Left ventricle myocardium inferior (tissue), 1 donor: Measurements from ENCODE around the gene CHST13. TPM values are rescaled to one million over a fixed set of nuclear protein-coding genes. Genes with fewer than 3 reads are reported as not detected.

Experiments
- DNase-seq: peaks from one replicate; pipeline ENCODE4 v3.0.0-alpha.2; 2020
- H3K27ac ChIP-seq: fragments of 200-600 bp; replicated peaks from 2 replicates; pipeline ENCODE4 v1.8.0; 2021
- H3K27me3 ChIP-seq: fragments of 200-600 bp; 2 replicates; pipeline ENCODE4 v1.8.0; 2021; ENCODE audit warnings: low read depth
- H3K36me3 ChIP-seq: fragments of 200-600 bp; 2 replicates; pipeline ENCODE4 v1.8.0; 2021
- H3K4me1 ChIP-seq: fragments of 200-600 bp; 2 replicates; pipeline ENCODE4 v1.8.0; 2021
- H3K4me3 ChIP-seq: fragments of 200-600 bp; 2 replicates; pipeline ENCODE4 v1.8.0; 2021; ENCODE audit warnings: mild to moderate bottlenecking, moderate library complexity
- H3K9me3 ChIP-seq: fragments of 200-600 bp; replicated peaks from 2 replicates; pipeline ENCODE4 v1.8.0; 2021
- intact Hi-C: fragments of 100-400 bp; cut with micrococcal nuclease; formaldehyde crosslinking; loops from one replicate; pipeline ENCODE4 v1.11.0; 2022
- total RNA-seq: library from RNA; stranded (reverse); fragmentation: NEBNext Ultra II Directional; extraction: Animal tissue kit (Norgen Biotek cat#: 25700); gene quantifications from one replicate; pipeline ENCODE4 v1.2.1, GENCODE V29; 2021
- TF ChIP-seq, protein P1 (sequence below): fragments of 200-600 bp; IDR thresholded peaks from 2 replicates; pipeline ENCODE4 v1.8.0; 2021; ENCODE audit warnings: antibody characterized with exemption, mild to moderate bottlenecking, borderline replicate concordance
- donor health status: DM: no; HTN: yes; CAD: no; lungs with severe emphysema.

Gene CHST13
- total RNA-seq, 1 donor from 2014 or later = 0.11 TPM

DNA sequence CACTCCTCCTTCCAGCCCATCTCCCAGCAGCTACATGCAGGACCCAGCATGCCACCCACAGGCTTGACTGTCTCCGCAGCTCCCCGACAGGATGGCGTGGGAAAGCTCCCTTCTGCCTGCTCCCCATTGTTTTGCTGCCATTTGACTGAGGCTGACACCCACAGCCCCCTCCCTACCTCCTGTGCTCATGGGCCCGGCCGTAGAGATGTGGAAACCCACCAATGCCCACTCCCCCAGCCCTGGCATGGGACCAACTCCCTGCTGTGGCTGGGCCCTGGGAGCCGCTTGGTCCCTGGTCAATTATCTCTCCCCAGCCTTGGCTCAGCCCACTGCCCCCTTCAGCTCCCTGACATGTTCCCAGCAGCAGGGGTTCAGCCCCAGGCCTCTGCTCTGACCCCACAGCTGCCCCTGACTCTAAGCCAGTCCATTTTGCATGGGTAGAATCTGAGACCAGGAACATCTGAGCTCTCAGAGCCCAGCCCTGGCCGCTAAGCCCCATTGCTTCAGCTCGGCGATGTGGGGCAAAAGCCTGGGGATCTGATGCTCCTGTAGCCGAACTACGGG, 26.6 kb downstream of the CHST13 start:
- H3K4me1 ChIP-seq = peaks cover 13% of the 10 kb centered on the region
- H3K36me3 ChIP-seq = no peaks in the 10 kb centered on the region
- H3K4me3 ChIP-seq = no peak overlapping the region
- H3K9me3 ChIP-seq = no peaks in the 10 kb centered on the region
- no peak overlapping the region for H3K27ac ChIP-seq
- DNase-seq = no peak
- H3K27me3 ChIP-seq = peaks cover 9% of the 10 kb centered on the region
- intact Hi-C loops = no loop called here
- TF ChIP-seq, protein P1, sequence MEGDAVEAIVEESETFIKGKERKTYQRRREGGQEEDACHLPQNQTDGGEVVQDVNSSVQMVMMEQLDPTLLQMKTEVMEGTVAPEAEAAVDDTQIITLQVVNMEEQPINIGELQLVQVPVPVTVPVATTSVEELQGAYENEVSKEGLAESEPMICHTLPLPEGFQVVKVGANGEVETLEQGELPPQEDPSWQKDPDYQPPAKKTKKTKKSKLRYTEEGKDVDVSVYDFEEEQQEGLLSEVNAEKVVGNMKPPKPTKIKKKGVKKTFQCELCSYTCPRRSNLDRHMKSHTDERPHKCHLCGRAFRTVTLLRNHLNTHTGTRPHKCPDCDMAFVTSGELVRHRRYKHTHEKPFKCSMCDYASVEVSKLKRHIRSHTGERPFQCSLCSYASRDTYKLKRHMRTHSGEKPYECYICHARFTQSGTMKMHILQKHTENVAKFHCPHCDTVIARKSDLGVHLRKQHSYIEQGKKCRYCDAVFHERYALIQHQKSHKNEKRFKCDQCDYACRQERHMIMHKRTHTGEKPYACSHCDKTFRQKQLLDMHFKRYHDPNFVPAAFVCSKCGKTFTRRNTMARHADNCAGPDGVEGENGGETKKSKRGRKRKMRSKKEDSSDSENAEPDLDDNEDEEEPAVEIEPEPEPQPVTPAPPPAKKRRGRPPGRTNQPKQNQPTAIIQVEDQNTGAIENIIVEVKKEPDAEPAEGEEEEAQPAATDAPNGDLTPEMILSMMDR = no peak

DNA sequence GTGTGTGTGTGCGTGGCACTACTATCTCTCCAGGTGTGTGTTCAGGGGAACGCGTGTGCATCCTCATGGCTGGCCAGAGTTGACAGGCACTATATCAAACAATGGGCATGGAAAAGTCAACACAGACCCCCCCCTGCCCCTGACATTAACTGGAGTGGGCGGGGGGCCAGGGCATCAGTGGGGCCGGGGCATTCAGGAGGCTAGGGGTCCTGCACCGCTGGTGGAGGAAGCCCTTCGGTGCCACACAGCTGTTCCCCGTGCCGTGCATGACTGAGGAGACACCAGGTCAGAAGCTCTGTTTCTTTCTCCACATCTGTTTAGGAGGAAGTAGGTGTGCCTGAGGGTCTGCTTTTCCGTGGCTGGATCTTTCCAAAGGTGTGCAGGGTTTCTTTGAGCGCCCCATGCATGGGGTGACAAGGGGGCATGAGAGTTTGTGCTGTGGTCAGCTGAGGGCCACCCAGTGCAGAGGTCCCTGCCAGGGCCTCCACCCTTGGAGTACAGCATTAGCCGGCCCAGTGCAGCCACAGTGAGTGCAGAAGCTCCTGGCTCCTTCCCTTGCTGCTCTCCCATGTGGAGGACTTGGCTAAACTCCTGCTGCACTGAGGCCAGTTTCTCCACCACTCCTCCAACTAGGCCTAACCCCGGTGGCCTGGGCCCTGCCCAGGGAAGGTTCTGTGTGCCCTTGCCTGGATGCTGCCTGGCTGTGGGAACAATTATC, 27.3 kb downstream of the CHST13 start:
- Histone ChIP-seq H3K36me3 (no peaks in the 10 kb centered on the region), H3K27ac (no peak overlapping the region), H3K27me3 (peaks cover 9% of the 10 kb centered on the region), H3K9me3 (no peaks in the 10 kb centered on the region), H3K4me3 (no peak overlapping the region), H3K4me1 (peaks cover 13% of the 10 kb centered on the region)
- DNase-seq = no peak
- TF ChIP-seq, protein P1 = no peak
- intact Hi-C loops = no loop called here

DNA sequence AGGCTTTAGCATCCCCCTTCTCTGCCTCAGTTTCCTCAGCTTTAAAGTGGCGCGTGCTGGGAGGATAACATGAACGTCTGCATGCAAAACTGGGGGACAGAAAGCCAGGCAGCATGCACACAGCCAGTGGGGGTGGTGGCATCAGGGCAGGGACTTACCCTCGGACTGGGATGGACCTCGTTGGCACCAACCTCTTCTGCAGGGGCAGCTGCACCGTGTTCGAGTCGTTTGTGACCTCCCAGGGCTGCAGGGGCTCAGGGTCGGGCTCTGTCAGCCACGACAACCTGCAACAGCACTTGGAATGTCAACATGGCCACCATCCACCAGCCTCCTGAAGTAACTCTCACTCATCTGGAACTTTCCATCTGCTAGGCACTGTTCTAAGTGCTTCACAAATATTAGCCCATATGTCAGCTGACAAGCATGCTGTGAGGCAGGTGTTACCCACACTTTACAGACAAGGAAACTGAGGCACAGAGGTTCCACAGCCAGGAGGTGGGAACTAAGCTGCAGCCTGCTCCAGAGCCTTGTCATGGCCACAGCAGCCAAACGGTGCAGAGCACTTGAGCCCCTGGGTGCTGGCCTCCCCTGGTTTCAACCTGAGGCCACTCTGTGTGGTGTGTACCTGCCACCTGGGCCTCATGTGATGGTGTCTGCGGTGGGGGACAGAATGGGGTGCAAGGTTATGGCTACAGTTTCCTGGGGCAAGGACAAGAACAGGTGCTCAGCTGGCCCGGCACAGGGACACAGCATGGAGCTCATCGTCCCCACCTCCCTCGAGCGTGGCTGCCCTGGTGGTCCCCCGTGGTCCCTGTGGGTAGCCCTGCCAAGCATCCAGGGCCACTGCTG, 28.1 kb downstream of the CHST13 start:
- H3K36me3 ChIP-seq = no peaks in the 10 kb centered on the region
- peaks cover 13% of the 10 kb centered on the region for H3K4me1 ChIP-seq
- H3K4me3 ChIP-seq = no peak overlapping the region
- no peaks in the 10 kb centered on the region for H3K9me3 ChIP-seq
- TF ChIP-seq, protein P1 = no peak
- no peak for DNase-seq
- peaks cover 4% of the 10 kb centered on the region for H3K27me3 ChIP-seq
- intact Hi-C loops = no loop called here
- H3K27ac ChIP-seq = no peak overlapping the region

DNA sequence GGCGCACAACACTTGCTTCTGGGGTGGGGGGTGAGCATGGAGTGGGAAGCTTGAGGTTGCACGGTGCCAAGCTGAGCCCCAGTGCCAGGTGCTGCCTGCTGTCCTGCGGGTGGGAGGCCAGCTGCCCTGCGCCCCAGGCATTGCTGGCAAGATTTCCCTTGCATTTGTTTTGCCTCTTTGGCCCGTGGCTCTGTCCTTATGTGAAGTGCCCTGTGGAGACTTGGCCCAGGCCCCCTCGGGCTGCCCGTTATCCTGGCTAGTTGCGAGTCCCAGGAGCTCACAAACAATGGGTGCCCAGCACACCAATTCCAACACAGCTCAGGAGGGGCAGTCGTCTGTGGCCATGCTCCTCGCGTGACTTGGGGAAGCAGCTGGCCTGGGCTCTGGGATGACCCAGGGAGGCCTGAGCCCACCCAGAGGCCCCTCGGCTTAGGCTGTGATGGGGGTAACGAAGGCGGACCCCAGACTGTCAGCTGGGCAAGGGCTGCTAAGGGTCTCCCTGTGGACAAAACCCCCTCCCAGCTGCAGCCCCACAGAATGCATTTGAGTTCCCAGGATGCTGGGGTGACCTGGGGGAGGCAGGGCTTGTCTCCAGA, 28.8 kb downstream of the CHST13 start:
- no peak for DNase-seq
- Histone ChIP-seq H3K27me3 (peaks cover 4% of the 10 kb centered on the region), H3K27ac (no peak overlapping the region), H3K36me3 (no peaks in the 10 kb centered on the region), H3K4me1 (peaks cover 13% of the 10 kb centered on the region), H3K4me3 (no peak overlapping the region), H3K9me3 (no peaks in the 10 kb centered on the region)
- TF ChIP-seq, protein P1 = no peak
- intact Hi-C loops = no loop called here

DNA sequence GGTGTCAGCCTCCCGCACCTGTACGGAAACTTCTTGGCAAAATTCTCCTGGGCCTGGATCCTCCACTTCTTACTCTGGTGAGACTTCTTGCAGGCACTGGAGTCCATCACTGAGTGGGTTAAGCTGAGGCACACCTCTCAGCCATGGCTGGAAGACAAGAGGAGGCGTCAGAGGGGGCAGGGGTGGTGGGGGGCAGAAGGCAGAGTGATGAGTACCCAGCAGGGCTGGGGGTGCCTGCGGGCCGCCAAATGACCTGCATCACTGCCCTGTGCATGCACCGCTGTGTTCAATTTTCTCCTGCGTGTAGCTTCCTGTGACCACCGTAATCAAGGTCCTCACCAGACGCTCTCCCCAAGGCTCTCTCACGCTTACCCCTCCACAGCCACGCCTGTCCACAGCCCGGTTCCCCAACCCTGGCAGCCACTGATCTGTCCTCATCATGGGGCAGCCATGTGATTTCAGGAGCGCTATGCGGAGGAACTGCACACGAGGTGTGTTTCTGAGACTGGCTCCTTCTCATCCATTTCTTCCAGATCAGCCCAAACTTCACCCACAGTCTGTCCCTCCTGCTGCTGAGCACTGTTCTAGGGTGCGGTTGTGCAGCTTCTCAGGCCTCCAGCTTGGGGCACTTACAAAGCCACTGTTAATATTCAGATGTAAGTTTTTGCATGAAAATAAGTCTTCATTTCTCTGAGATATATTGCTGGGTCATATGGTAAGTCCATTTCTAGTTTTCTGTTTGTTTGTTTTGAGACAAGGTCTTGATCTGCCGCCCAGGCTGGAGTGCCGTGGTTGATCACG, 29.5 kb downstream of the CHST13 start:
- H3K27ac ChIP-seq = no peak overlapping the region
- DNase-seq = no peak
- H3K36me3 ChIP-seq = no peaks in the 10 kb centered on the region
- H3K4me3 ChIP-seq = no peak overlapping the region
- peaks cover 13% of the 10 kb centered on the region for H3K4me1 ChIP-seq
- TF ChIP-seq, protein P1 = no peak
- no peaks in the 10 kb centered on the region for H3K9me3 ChIP-seq
- intact Hi-C loops = no loop called here
- H3K27me3 ChIP-seq = peaks cover 4% of the 10 kb centered on the region
